ENCODE results near the gene WASHC3.

Gene WASHC3, protein sequence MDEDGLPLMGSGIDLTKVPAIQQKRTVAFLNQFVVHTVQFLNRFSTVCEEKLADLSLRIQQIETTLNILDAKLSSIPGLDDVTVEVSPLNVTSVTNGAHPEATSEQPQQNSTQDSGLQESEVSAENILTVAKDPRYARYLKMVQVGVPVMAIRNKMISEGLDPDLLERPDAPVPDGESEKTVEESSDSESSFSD

GRCh38 chr12:102061560-102062418, at the start of gene WASHC3:
Gene WASHC3 (minus strand): TSS chr12:102061991. CDS start chr12:102061962, 29 bp downstream.
- peak; percentile 91 for DNase-seq (ENCODE audit: low spot score)
- no peaks in the 10 kb centered on the region for H3K27me3 ChIP-seq (ENCODE audit: insufficient read depth, poor library complexity, severe bottlenecking)
- peak within 1 kb of the TSS; percentile 12 for H3K27ac ChIP-seq (ENCODE audit: poor library complexity, severe bottlenecking)
- no peaks in the 10 kb centered on the region for H3K9me3 ChIP-seq (ENCODE audit: severe bottlenecking)
- peaks cover 26% of the 10 kb centered on the region for H3K36me3 ChIP-seq (ENCODE audit: low read depth)
- peak; percentile 96 for ATAC-seq (ENCODE audit: low read depth)
- peak within 1 kb of the TSS; percentile 74 for H3K4me3 ChIP-seq (ENCODE audit: severe bottlenecking)
- H3K4me1 ChIP-seq (ENCODE audit: insufficient read depth, poor library complexity, severe bottlenecking): no peaks in the 10 kb centered on the region
- TF ChIP-seq, protein P1, sequence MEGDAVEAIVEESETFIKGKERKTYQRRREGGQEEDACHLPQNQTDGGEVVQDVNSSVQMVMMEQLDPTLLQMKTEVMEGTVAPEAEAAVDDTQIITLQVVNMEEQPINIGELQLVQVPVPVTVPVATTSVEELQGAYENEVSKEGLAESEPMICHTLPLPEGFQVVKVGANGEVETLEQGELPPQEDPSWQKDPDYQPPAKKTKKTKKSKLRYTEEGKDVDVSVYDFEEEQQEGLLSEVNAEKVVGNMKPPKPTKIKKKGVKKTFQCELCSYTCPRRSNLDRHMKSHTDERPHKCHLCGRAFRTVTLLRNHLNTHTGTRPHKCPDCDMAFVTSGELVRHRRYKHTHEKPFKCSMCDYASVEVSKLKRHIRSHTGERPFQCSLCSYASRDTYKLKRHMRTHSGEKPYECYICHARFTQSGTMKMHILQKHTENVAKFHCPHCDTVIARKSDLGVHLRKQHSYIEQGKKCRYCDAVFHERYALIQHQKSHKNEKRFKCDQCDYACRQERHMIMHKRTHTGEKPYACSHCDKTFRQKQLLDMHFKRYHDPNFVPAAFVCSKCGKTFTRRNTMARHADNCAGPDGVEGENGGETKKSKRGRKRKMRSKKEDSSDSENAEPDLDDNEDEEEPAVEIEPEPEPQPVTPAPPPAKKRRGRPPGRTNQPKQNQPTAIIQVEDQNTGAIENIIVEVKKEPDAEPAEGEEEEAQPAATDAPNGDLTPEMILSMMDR (IDR thresholded peaks at IDR 0.05; ENCODE audit: poor library complexity, severe bottlenecking): no peak

- Histone ChIP-seq H3K27me3 (ENCODE audit: insufficient read depth, poor library complexity, severe bottlenecking) (no peaks in the 10 kb centered on the region), H3K27ac (ENCODE audit: poor library complexity, severe bottlenecking) (no peak overlapping the region), H3K4me3 (ENCODE audit: severe bottlenecking) (no peak overlapping the region), H3K4me1 (ENCODE audit: insufficient read depth, poor library complexity, severe bottlenecking) (no peaks in the 10 kb centered on the region), H3K36me3 (ENCODE audit: low read depth) (peaks cover 89% of the 10 kb centered on the region), H3K9me3 (ENCODE audit: severe bottlenecking) (no peaks in the 10 kb centered on the region)
- no peak for DNase-seq (ENCODE audit: low spot score)
- ATAC-seq (ENCODE audit: low read depth): no peak
- TF ChIP-seq, protein P1 (IDR thresholded peaks at IDR 0.05; ENCODE audit: poor library complexity, severe bottlenecking): no peak
Measured at GRCh38 chr12:102110782-102111181, 49.0 kb upstream of the WASHC3 start.

- no peaks in the 10 kb centered on the region for H3K9me3 ChIP-seq (ENCODE audit: severe bottlenecking)
- H3K27ac ChIP-seq (ENCODE audit: poor library complexity, severe bottlenecking): no peak overlapping the region
- DNase-seq (ENCODE audit: low spot score) (no peak), ATAC-seq (ENCODE audit: low read depth) (peak; percentile 45; the same call in 2 of the 3 replicates)
- peaks cover 94% of the 10 kb centered on the region for H3K36me3 ChIP-seq (ENCODE audit: low read depth)
- H3K27me3 ChIP-seq (ENCODE audit: insufficient read depth, poor library complexity, severe bottlenecking): no peaks in the 10 kb centered on the region
- TF ChIP-seq, protein P1 (IDR thresholded peaks at IDR 0.05; ENCODE audit: poor library complexity, severe bottlenecking): no peak
- no peaks in the 10 kb centered on the region for H3K4me1 ChIP-seq (ENCODE audit: insufficient read depth, poor library complexity, severe bottlenecking)
- H3K4me3 ChIP-seq (ENCODE audit: severe bottlenecking): no peak overlapping the region
Measured at GRCh38 chr12:102107970-102108369, 46.2 kb upstream of the WASHC3 start.

GRCh38 chr12:102106905-102107304, 45.1 kb upstream of the WASHC3 start:
- no peaks in the 10 kb centered on the region for H3K4me1 ChIP-seq (ENCODE audit: insufficient read depth, poor library complexity, severe bottlenecking)
- no peaks in the 10 kb centered on the region for H3K9me3 ChIP-seq (ENCODE audit: severe bottlenecking)
- no peaks in the 10 kb centered on the region for H3K27me3 ChIP-seq (ENCODE audit: insufficient read depth, poor library complexity, severe bottlenecking)
- no peak for DNase-seq (ENCODE audit: low spot score)
- TF ChIP-seq, protein P1 (IDR thresholded peaks at IDR 0.05; ENCODE audit: poor library complexity, severe bottlenecking): no peak
- no peak overlapping the region for H3K4me3 ChIP-seq (ENCODE audit: severe bottlenecking)
- no peak for ATAC-seq (ENCODE audit: low read depth)
- H3K27ac ChIP-seq (ENCODE audit: poor library complexity, severe bottlenecking): no peak overlapping the region
- H3K36me3 ChIP-seq (ENCODE audit: low read depth): peaks cover 97% of the 10 kb centered on the region
